HL-60 (cell line): ENCODE data around the gene KIZ.

Experiments used
- DNase-seq, 2 experiments: peaks; one replicate each; pipeline ENCODE4 v3.0.0-alpha.2; 2010 to 2020; ENCODE audit warnings: low read depth in 1 of 2, low spot score in 1 of 2
- H3K27ac ChIP-seq: fragments of 250-450 bp; sonication (Bioruptor Pico); replicated peaks from 2 replicates; pipeline ENCODE4 v1.5.1; 2020; ENCODE audit warnings: mild to moderate bottlenecking, moderate library complexity
- H3K27me3 ChIP-seq: fragments of 250-450 bp; sonication (Bioruptor Pico); 2 replicates; pipeline ENCODE4 v1.5.1; 2021; ENCODE audit warnings: mild to moderate bottlenecking, moderate library complexity; ENCODE audit not compliant: insufficient read depth, poor library complexity, severe bottlenecking
- H3K4me3 ChIP-seq: replicated peaks from 2 replicates; pipeline ENCODE4 v1.5.1; 2011; ENCODE audit warnings: mild to moderate bottlenecking, control low read depth, low read length; ENCODE audit not compliant: insufficient read depth
- GABPA ChIP-seq: IDR thresholded peaks from 2 replicates; pipeline ENCODE4 v1.6.1; 2012; ENCODE audit warnings: low read depth
- POLR2AphosphoS5 ChIP-seq: IDR thresholded peaks from 2 replicates; pipeline ENCODE4 v1.6.1; 2012; ENCODE audit warnings: low read depth
- REST ChIP-seq: IDR thresholded peaks from 2 replicates; pipeline ENCODE4 v1.6.1; 2012; ENCODE audit warnings: low read depth; ENCODE audit not compliant: insufficient replicate concordance
- SPI1 ChIP-seq: IDR thresholded peaks from 2 replicates; pipeline ENCODE4 v1.6.1; 2012; ENCODE audit warnings: low read depth, mild to moderate bottlenecking, borderline replicate concordance
- TF ChIP-seq, protein P1 (sequence below): IDR thresholded peaks from one replicate; pipeline ENCODE4 v1.5.1; 2011; ENCODE audit warnings: low read length, control low read depth, inconsistent platforms; ENCODE audit not compliant: insufficient read depth

The KIZ gene

DNA sequence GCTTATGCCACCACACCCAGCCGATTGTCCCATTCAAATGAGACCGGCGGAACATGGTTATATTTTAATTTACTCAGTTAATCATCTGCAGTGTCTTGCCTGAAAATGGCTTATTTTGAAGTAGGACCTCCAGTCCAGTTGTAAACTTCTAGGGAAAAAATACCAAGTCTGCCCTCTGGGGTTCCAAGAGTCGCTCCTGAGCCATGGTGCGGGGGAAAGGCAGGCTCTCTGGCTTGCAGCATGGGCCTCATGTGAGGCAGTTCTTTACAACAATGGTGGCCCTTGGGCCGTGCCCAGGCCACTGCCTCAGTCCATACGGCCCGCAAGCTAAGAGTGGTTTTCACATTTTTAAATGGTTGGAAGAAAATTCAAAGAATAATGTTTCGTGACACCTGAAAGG, 114.5 kb downstream of the KIZ start:
- H3K27ac ChIP-seq, result no peak overlapping the region
- H3K4me3 ChIP-seq, result no peak overlapping the region
- DNase-seq, result no peak
- no peaks in the 10 kb centered on the region for H3K27me3 ChIP-seq
- TF ChIP-seq POLR2AphosphoS5 (no peak), REST (no peak)

DNA sequence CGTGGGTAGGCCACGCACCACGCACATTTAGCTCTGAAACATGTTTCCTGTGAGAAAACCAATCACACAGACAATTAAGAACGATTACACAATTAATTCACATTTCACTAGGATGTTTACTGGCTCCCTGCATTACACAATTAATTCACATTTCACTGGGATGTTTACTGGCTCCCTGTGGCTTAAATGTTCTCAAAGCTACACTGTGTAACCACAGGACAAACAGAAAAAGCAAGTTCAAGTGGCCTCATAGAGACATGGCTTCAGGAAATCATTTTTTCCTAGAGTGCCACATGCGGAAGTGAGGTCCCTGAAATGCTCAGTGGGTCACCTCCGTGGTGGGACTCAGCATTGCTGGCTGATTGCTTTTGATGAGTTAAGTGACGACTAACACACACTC, 115.5 kb downstream of the KIZ start:
- DNase-seq, result no peak
- no peak overlapping the region for H3K4me3 ChIP-seq
- H3K27ac ChIP-seq, result no peak overlapping the region
- H3K27me3 ChIP-seq, result no peaks in the 10 kb centered on the region
- TF ChIP-seq POLR2AphosphoS5 (no peak), REST (no peak), GABPA (no peak), SPI1 (no peak)
- TF ChIP-seq, protein P1, sequence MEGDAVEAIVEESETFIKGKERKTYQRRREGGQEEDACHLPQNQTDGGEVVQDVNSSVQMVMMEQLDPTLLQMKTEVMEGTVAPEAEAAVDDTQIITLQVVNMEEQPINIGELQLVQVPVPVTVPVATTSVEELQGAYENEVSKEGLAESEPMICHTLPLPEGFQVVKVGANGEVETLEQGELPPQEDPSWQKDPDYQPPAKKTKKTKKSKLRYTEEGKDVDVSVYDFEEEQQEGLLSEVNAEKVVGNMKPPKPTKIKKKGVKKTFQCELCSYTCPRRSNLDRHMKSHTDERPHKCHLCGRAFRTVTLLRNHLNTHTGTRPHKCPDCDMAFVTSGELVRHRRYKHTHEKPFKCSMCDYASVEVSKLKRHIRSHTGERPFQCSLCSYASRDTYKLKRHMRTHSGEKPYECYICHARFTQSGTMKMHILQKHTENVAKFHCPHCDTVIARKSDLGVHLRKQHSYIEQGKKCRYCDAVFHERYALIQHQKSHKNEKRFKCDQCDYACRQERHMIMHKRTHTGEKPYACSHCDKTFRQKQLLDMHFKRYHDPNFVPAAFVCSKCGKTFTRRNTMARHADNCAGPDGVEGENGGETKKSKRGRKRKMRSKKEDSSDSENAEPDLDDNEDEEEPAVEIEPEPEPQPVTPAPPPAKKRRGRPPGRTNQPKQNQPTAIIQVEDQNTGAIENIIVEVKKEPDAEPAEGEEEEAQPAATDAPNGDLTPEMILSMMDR, result no peak

DNA sequence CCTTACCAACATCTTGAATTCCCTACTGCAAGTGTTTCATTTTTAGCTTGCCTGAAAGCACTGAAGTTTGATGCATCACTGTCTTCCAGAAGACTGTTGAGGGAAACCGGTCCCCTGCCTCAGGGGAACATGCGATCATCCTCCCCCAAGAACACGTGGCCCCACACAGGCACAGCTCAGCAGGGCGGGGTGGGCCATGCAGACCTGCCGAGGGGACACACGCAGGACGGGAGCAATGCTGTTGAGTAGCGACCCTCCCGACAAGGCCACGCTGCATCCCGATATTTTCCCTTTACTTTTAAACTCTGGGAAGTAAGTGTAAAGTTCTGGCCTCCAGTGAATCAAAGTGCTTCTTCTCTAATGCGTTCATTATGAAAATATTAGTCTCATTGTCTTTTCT, 117.9 kb downstream of the KIZ start:
- no peak overlapping the region for H3K4me3 ChIP-seq
- no peak overlapping the region for H3K27ac ChIP-seq
- TF ChIP-seq SPI1 (no peak), GABPA (no peak), POLR2AphosphoS5 (no peak), REST (no peak)
- TF ChIP-seq, protein P1, result no peak

GRCh38 chr20:21244808-21245207, 118.9 kb downstream of the KIZ start:
- Histone ChIP-seq H3K27me3 (no peaks in the 10 kb centered on the region), H3K27ac (no peak overlapping the region), H3K4me3 (no peak overlapping the region)
- TF ChIP-seq SPI1 (no peak), GABPA (no peak), POLR2AphosphoS5 (no peak), REST (no peak)
- TF ChIP-seq, protein P1, result no peak
- DNase-seq, result no peak

More for the DNA sequence above, 117.9 kb downstream of the KIZ start:
- H3K27me3 ChIP-seq, result no peaks in the 10 kb centered on the region
- no peak for DNase-seq
